Smooth muscle cell (in vitro differentiated cells): Measurements from ENCODE around the gene DNAAF3. TPM values are rescaled to one million over a fixed set of nuclear protein-coding genes. Genes with fewer than 3 reads are reported as not detected.

Experiments used
- DNase-seq: peaks from one replicate; lab custom pipeline; 2025; ENCODE audit not compliant: unreplicated experiment; lab: John Stamatoyannopoulos, UW
- H2AFZ ChIP-seq: fragments of 200-600 bp; sonication (generic); 2 replicates; pipeline ENCODE4 v1.6.0; 2016; ENCODE audit warnings: antibody characterized with exemption, low read depth, mild to moderate bottlenecking
- H3F3A ChIP-seq: fragments of 200-600 bp; sonication (generic); 2 replicates; pipeline ENCODE4 v1.6.0; 2017; ENCODE audit warnings: antibody characterized with exemption, low read depth
- H3K27ac ChIP-seq: fragments of 200-600 bp; sonication (generic); 2 replicates; pipeline ENCODE4 v1.5.1; 2016; ENCODE audit warnings: low read depth, mild to moderate bottlenecking
- H3K27me3 ChIP-seq: fragments of 200-600 bp; sonication (generic); 2 replicates; pipeline ENCODE4 v1.6.1; 2016; ENCODE audit warnings: low read depth, mild to moderate bottlenecking
- H3K36me3 ChIP-seq: fragments of 200-600 bp; sonication (generic); 2 replicates; pipeline ENCODE4 v1.5.1; 2016; ENCODE audit warnings: low read depth
- H3K4me1 ChIP-seq: fragments of 200-600 bp; sonication (generic); 2 replicates; pipeline ENCODE4 v1.5.1; 2016; ENCODE audit warnings: low read depth
- H3K4me2 ChIP-seq: fragments of 200-600 bp; sonication (generic); 2 replicates; pipeline ENCODE4 v1.6.0; 2016; ENCODE audit warnings: mild to moderate bottlenecking
- H3K4me3 ChIP-seq: fragments of 200-600 bp; sonication (generic); 2 replicates; pipeline ENCODE4 v1.5.1; 2016; ENCODE audit warnings: mild to moderate bottlenecking
- H3K79me2 ChIP-seq: fragments of 200-600 bp; sonication (generic); 2 replicates; pipeline ENCODE4 v1.6.0; 2016; ENCODE audit warnings: low read depth, mild to moderate bottlenecking
- H3K9ac ChIP-seq: fragments of 200-600 bp; sonication (generic); 2 replicates; pipeline ENCODE4 v1.6.0; 2016; ENCODE audit warnings: low read depth
- H3K9me3 ChIP-seq: fragments of 200-600 bp; sonication (generic); replicated peaks from 2 replicates; pipeline ENCODE4 v1.5.1; 2016; ENCODE audit warnings: low read depth
- H4K20me1 ChIP-seq: fragments of 200-600 bp; sonication (generic); 2 replicates; pipeline ENCODE4 v1.6.0; 2016; ENCODE audit warnings: low read depth
- CTCF ChIP-seq: fragments of 200-600 bp; sonication (generic); IDR thresholded peaks from 2 replicates; pipeline ENCODE4 v1.5.1; 2017; ENCODE audit warnings: borderline replicate concordance, mild to moderate bottlenecking, antibody characterized with exemption; ENCODE audit not compliant: insufficient read depth, poor library complexity, severe bottlenecking
- WGBS: methylation state at CpG from one replicate; pipeline ENCODE4 v1.1.7; 2016; ENCODE audit warnings: low lambda C conversion rate; 5-methylcytosine and 5-hydroxymethylcytosine counted together
- polyA plus RNA-seq: library from polyadenylated mRNA; unstranded; fragments of >200 nt; fragmentation: Nextera tagmentation; extraction: Ambion mirVana; gene quantifications from 2 replicates; pipeline ENCODE4 v1.2.1, GENCODE V29; 2016
- total RNA-seq: library from RNA; depleted of rRNA; stranded (reverse); fragments of >200 nt; gene quantifications from 2 replicates; pipeline ENCODE4 v1.2.3, GENCODE V29; 2014

The DNAAF3 gene
- total and polyA plus RNA-seq, 2 experiments from 2014 or later: 1.3 to 1.4 TPM

- no peaks in the 10 kb centered on the region for H3K79me2 ChIP-seq
- no peaks in the 10 kb centered on the region for H3K4me1 ChIP-seq
- H3K36me3 ChIP-seq: no peaks in the 10 kb centered on the region
- H3K9me3 ChIP-seq: no peaks in the 10 kb centered on the region
- no peak overlapping the region for H2AFZ ChIP-seq
- H3K4me2 ChIP-seq: no peak overlapping the region
- H3K9ac ChIP-seq: no peak overlapping the region
- no peak for TF ChIP-seq CTCF
- 66% methylated on average over 57 of the region's 61 CpGs for WGBS
- no peaks in the 10 kb centered on the region for H3F3A ChIP-seq
- no peak overlapping the region for H3K4me3 ChIP-seq
- H4K20me1 ChIP-seq: no peaks in the 10 kb centered on the region
- peaks cover 24% of the 10 kb centered on the region for H3K27me3 ChIP-seq
- no peak overlapping the region for H3K27ac ChIP-seq
- no peak for DNase-seq
Observed at GRCh38 chr19:55161571-55162322, 4.7 kb downstream of the DNAAF3 start.

GRCh38 chr19:55160986-55161365, 5.4 kb downstream of the DNAAF3 start:
- no peaks in the 10 kb centered on the region for H4K20me1 ChIP-seq
- H3K4me1 ChIP-seq: no peaks in the 10 kb centered on the region
- no peaks in the 10 kb centered on the region for H3K9me3 ChIP-seq
- H3K79me2 ChIP-seq: no peaks in the 10 kb centered on the region
- H3K27ac ChIP-seq: no peak overlapping the region
- no peak overlapping the region for H3K9ac ChIP-seq
- H3K4me3 ChIP-seq: no peak overlapping the region
- no peak for DNase-seq
- H2AFZ ChIP-seq: no peak overlapping the region
- peaks cover 32% of the 10 kb centered on the region for H3K27me3 ChIP-seq
- TF ChIP-seq CTCF: no peak
- H3K4me2 ChIP-seq: no peak overlapping the region
- no peaks in the 10 kb centered on the region for H3F3A ChIP-seq
- H3K36me3 ChIP-seq: no peaks in the 10 kb centered on the region
- WGBS: 30% methylated on average over 19 of the region's 32 CpGs

- DNase-seq: peak; percentile 37
- Histone ChIP-seq H4K20me1 (no peaks in the 10 kb centered on the region), H3K4me3 (no peak overlapping the region), H3K79me2 (no peaks in the 10 kb centered on the region), H3K9ac (no peak overlapping the region), H3K27me3 (peaks cover 32% of the 10 kb centered on the region), H3K27ac (no peak overlapping the region), H3K4me1 (no peaks in the 10 kb centered on the region), H3K4me2 (no peak overlapping the region), H2AFZ (no peak overlapping the region), H3K36me3 (no peaks in the 10 kb centered on the region), H3K9me3 (no peaks in the 10 kb centered on the region), H3F3A (no peaks in the 10 kb centered on the region)
- TF ChIP-seq CTCF: peak; percentile 84
- WGBS: 5% methylated on average over 25 of the region's 33 CpGs
Observed at GRCh38 chr19:55160128-55160985, 6.1 kb downstream of the DNAAF3 start.
